Measurements from ENCODE around the gene EXOG.

DNA sequence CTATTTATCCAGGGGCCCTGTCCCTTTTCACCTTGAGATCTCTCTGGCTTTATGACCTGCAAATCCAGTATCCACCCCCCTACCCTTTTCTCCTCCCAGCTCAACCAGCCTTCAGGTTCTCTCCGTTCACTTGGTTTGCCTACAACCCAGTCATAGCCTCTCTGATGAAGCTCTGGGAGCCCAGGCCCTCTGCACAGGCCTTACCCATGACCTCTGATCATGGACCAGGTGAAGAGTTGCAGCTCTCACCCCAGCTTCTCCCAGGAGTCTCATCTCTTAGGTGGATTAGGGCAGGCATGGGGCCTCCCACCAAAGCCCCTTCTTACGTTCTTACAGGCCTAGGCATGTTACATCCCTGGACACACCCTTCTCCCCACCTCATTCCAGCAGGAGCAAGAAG lies 59.8 kb downstream of the EXOG start:
- TF ChIP-seq CTCF (conservative IDR thresholded peaks at IDR 0.05 in 1 of 2, IDR thresholded peaks at IDR 0.05 in 1 of 2; ENCODE audit: low read depth in 1 of 2, low read length in 2 of 2): no peak
- TF ChIP-seq EZH2 (IDR thresholded peaks at IDR 0.05; ENCODE audit: low read length, missing control alignments): no peak

All from fibroblast of lung (primary cell).